HCT116 (cell line): Measurements from ENCODE around the gene PNPLA5. TPM values are rescaled to one million over a fixed set of nuclear protein-coding genes. Genes with fewer than 3 reads are reported as not detected.

Source experiments
- ATAC-seq: fragments of 200-7000 bp; cut with Tn5 transposase; 2 replicates; pipeline ENCODE4 v1.9.1; 2020; ENCODE audit warnings: mild to moderate bottlenecking, moderate library complexity
- BruUV-seq: library from RNA; stranded (reverse); fragments of 400-500 nt; replicated peaks from 2 replicates; lab custom pipeline; 2021; lab: Mats Ljungman, UMichigan
- CTCF ChIA-PET: fragments of 300-600 bp; sonication (Branson Sonifier 250); formaldehyde crosslinking; loops from one replicate; lab custom pipeline; 2021; ENCODE audit warnings: antibody characterized with exemption; lab: Charles Lee
- POLR2A ChIA-PET: fragments of 300-600, 350-600 bp; sonication (Branson Sonifier 250); formaldehyde crosslinking; loops from one replicate; lab custom pipeline; 2021; ENCODE audit warnings: antibody characterized with exemption; lab: Charles Lee
- RAD21 ChIA-PET, 2 experiments: fragments of 300-600 bp; sonication (Branson Sonifier 250); formaldehyde crosslinking; loops; one replicate each; lab custom pipeline; 2023; ENCODE audit warnings: low total read pairs in 2 of 2; ENCODE audit not compliant: uncharacterized antibody in 2 of 2, unreplicated experiment in 2 of 2, low non-redundant PET in 1 of 2; lab: Charles Lee
- DNase-seq: peaks from one replicate; pipeline ENCODE4 v3.0.0-alpha.2; 2010; ENCODE audit warnings: low read depth, low spot score
- H2AFZ ChIP-seq: fragments of 200-600 bp; shearing (Covaris generic), sonication (generic); 2 replicates; pipeline ENCODE4 v1.6.1; 2017; ENCODE audit warnings: low read depth, mixed run types, mixed read lengths, antibody characterized with exemption, low read length; ENCODE audit not compliant: poor library complexity, severe bottlenecking
- H3K27ac ChIP-seq: 2 replicates; pipeline ENCODE4 v1.5.1; 2012; ENCODE audit warnings: low read depth, low read length
- H3K27me3 ChIP-seq: fragments of 200-600 bp; sonication (generic); 2 replicates; pipeline ENCODE4 v1.6.1; 2016; ENCODE audit warnings: mixed run types, low read length, mixed read lengths; ENCODE audit not compliant: insufficient read depth
- H3K36me3 ChIP-seq, 2 experiments: fragments of 200-500 bp in 1 of 2; fragments of 200-600 bp in 1 of 2; sonication (Bioruptor generic) in 1 of 2; sonication (generic) in 1 of 2; 2 replicates each; pipeline versions ENCODE4 v1.5.1 to v1.6.1; 2014 to 2016; ENCODE audit warnings: low read length in 2 of 2, inconsistent platforms in 1 of 2, mixed read lengths in 1 of 2, mixed run types in 1 of 2; ENCODE audit not compliant: insufficient read depth in 2 of 2, control insufficient read depth in 1 of 2
- H3K4me1 ChIP-seq, 2 experiments: fragments of 200-600 bp in 1 of 2; sonication (generic) in 1 of 2; 2 replicates each; pipeline versions ENCODE4 v1.5.1 to v1.6.1; 2012 to 2017; ENCODE audit warnings: low read length in 2 of 2, inconsistent platforms in 1 of 2, mild to moderate bottlenecking in 1 of 2, mixed read lengths in 1 of 2, mixed run types in 1 of 2, moderate library complexity in 1 of 2; ENCODE audit not compliant: insufficient read depth in 2 of 2, control insufficient read depth in 1 of 2
- H3K4me2 ChIP-seq: fragments of 200-600 bp; sonication (generic); 2 replicates; pipeline ENCODE4 v1.6.1; 2017; ENCODE audit warnings: mixed run types, low read length, mixed read lengths
- H3K4me3 ChIP-seq, 2 experiments: fragments of 200-600 bp in 1 of 2; sonication (generic) in 1 of 2; replicated peaks in 1 of 2; 2 replicates each; pipeline ENCODE4 v1.5.1; 2011 to 2016; ENCODE audit warnings: low read length in 2 of 2, control low read depth in 1 of 2, low read depth in 1 of 2, mild to moderate bottlenecking in 1 of 2, mixed read lengths in 1 of 2, mixed run types in 1 of 2
- H3K79me2 ChIP-seq: fragments of 200-600 bp; sonication (generic); 2 replicates; pipeline ENCODE4 v1.6.1; 2017; ENCODE audit warnings: mild to moderate bottlenecking, mixed run types, low read length, moderate library complexity, mixed read lengths; ENCODE audit not compliant: insufficient read depth
- H3K9ac ChIP-seq: fragments of 200-600 bp; sonication (generic); 2 replicates; pipeline ENCODE4 v1.6.1; 2016; ENCODE audit warnings: low read length, mixed read lengths
- H3K9me2 ChIP-seq: fragments of 200-600 bp; sonication (generic), shearing (Covaris generic); 2 replicates; pipeline ENCODE4 v1.6.1; 2017; ENCODE audit warnings: mixed run types, mild to moderate bottlenecking, moderate library complexity; ENCODE audit not compliant: insufficient read depth
- H3K9me3 ChIP-seq, 2 experiments: fragments of 200-500 bp in 1 of 2; fragments of 200-600 bp in 1 of 2; sonication (Bioruptor generic) in 1 of 2; sonication (generic) in 1 of 2; 2 replicates each; pipeline ENCODE4 v1.6.1; 2014 to 2017; ENCODE audit warnings: low read length in 2 of 2, mixed read lengths in 2 of 2, inconsistent platforms in 1 of 2, low read depth in 1 of 2, mild to moderate bottlenecking in 1 of 2, mixed run types in 1 of 2, moderate library complexity in 1 of 2; ENCODE audit not compliant: control insufficient read depth in 1 of 2, insufficient read depth in 1 of 2
- H4K20me1 ChIP-seq: fragments of 200-600 bp; sonication (generic), shearing (Covaris generic); 2 replicates; pipeline ENCODE4 v1.6.1; 2017; ENCODE audit warnings: mixed run types, mild to moderate bottlenecking, moderate library complexity; ENCODE audit not compliant: insufficient read depth
- EZH2 ChIP-seq: fragments of 200-600 bp; sonication (generic); IDR thresholded peaks from 2 replicates; pipeline ENCODE4 v1.6.1; 2017; ENCODE audit warnings: antibody characterized with exemption, mixed run types
- POLR2A ChIP-seq: IDR thresholded peaks from 2 replicates; pipeline ENCODE4 v1.7.0; 2011; ENCODE audit warnings: borderline replicate concordance; ENCODE audit not compliant: insufficient read depth, insufficient read length; ENCODE audit errors: extremely low read depth
- POLR2AphosphoS5 ChIP-seq: IDR thresholded peaks from 2 replicates; pipeline ENCODE4 v1.6.1; 2011; ENCODE audit warnings: mild to moderate bottlenecking, low read depth, low read length, moderate library complexity
- RAD21 ChIP-seq: IDR thresholded peaks from 2 replicates; pipeline ENCODE4 v1.6.1; 2012; ENCODE audit warnings: low read depth, mild to moderate bottlenecking
- SIN3A ChIP-seq: IDR thresholded peaks from 2 replicates; pipeline ENCODE4 v1.6.1; 2012; ENCODE audit warnings: low read depth
- SP1 ChIP-seq: IDR thresholded peaks from 2 replicates; pipeline ENCODE4 v1.6.1; 2012; ENCODE audit warnings: low read depth
- SRF ChIP-seq: IDR thresholded peaks from 2 replicates; pipeline ENCODE4 v1.6.1; 2012; ENCODE audit warnings: low read depth
- TCF7L2 ChIP-seq: IDR thresholded peaks from 2 replicates; pipeline ENCODE4 v1.7.0; 2011; ENCODE audit warnings: borderline replicate concordance, inconsistent platforms; ENCODE audit not compliant: insufficient read depth, insufficient read length; ENCODE audit errors: extremely low read depth
- YY1 ChIP-seq: IDR thresholded peaks from 2 replicates; pipeline ENCODE4 v1.6.1; 2011; ENCODE audit warnings: low read length, low read depth, moderate library complexity, mild to moderate bottlenecking; ENCODE audit not compliant: insufficient replicate concordance; ENCODE audit errors: extremely low read depth
- intact Hi-C: fragments of 100-400 bp; cut with micrococcal nuclease; formaldehyde crosslinking; loops from 2 replicates; pipeline ENCODE4 v1.10.0; 2022
- total RNA-seq: library from RNA; stranded (reverse); gene quantifications from one replicate; pipeline ENCODE4 v1.2.1, GENCODE V29; 2021; ENCODE audit not compliant: unreplicated experiment
- TF ChIP-seq, protein P1 (sequence below): IDR thresholded peaks from 2 replicates; pipeline ENCODE4 v1.6.1; 2012
- TF ChIP-seq, protein P2 (sequence below), 3 experiments: fragments of 200-600 bp in 1 of 3; sonication (generic) in 1 of 3; IDR thresholded peaks in 2 of 3; conservative IDR thresholded peaks in 1 of 3; 2 replicates each; pipeline ENCODE4 v1.5.1; 2012 to 2017; ENCODE audit warnings: low read depth in 2 of 3, low read length in 2 of 3, antibody characterized with exemption in 1 of 3, borderline replicate concordance in 1 of 3, control low read depth in 1 of 3, mild to moderate bottlenecking in 1 of 3, mixed read lengths in 1 of 3, mixed run types in 1 of 3, moderate library complexity in 1 of 3; ENCODE audit not compliant: insufficient read depth in 1 of 3
- TF ChIP-seq, protein P3 (sequence below): IDR thresholded peaks from 2 replicates; pipeline ENCODE4 v1.6.1; 2012; ENCODE audit warnings: low read depth

PNPLA5 gene
- total RNA-seq, 1 experiment from 2014 or later = 2.9 TPM

DNA sequence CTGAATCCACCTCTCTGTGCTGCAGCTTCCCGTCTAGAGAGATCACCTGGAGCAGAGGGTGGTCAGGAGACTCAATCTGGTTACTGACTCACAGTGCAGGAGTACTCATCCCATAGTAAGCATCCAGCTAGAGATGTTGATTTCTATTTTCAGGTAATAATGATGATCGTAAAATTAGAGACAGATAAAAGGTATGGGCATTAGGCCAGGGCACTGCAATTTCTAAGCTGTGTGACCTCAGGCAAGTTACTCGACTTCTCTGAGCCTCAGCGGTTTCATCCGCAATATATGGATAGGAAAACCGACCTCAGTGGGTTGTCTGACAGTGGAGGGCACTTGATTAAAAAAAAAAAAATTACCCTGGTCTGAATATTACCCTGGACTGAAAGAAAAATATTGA lies 49.6 kb upstream of the PNPLA5 start:
- no peak for ATAC-seq
- no peak overlapping the region for H3K9ac ChIP-seq
- no peak overlapping the region for H3K27ac ChIP-seq
- H3K9me3 ChIP-seq = no peaks in the 10 kb centered on the region
- no peaks in the 10 kb centered on the region for H3K27me3 ChIP-seq
- CTCF ChIA-PET = interaction anchor here (1.8 kb wide), 1 partner anchor 20 kb away, joined by 4 read pairs; no protein-coding TSS in a partner anchor
- H3K4me3 ChIP-seq = no peak overlapping the region
- POLR2A ChIA-PET = no interaction called here
- H2AFZ ChIP-seq = no peak overlapping the region
- H3K79me2 ChIP-seq = no peaks in the 10 kb centered on the region
- RAD21 ChIA-PET = no interaction called here
- H3K4me2 ChIP-seq = no peak overlapping the region
- BruUV-seq = no TSS peak
- no peaks in the 10 kb centered on the region for H4K20me1 ChIP-seq
- H3K9me2 ChIP-seq = no peaks in the 10 kb centered on the region
- no peak for DNase-seq
- TF ChIP-seq POLR2AphosphoS5 (no peak), TCF7L2 (no peak), SP1 (no peak), SIN3A (no peak), POLR2A (no peak), SRF (no peak), EZH2 (no peak), YY1 (no peak), RAD21 (no peak)
- TF ChIP-seq, protein P1, sequence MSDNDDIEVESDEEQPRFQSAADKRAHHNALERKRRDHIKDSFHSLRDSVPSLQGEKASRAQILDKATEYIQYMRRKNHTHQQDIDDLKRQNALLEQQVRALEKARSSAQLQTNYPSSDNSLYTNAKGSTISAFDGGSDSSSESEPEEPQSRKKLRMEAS = no peak
- TF ChIP-seq, protein P2, sequence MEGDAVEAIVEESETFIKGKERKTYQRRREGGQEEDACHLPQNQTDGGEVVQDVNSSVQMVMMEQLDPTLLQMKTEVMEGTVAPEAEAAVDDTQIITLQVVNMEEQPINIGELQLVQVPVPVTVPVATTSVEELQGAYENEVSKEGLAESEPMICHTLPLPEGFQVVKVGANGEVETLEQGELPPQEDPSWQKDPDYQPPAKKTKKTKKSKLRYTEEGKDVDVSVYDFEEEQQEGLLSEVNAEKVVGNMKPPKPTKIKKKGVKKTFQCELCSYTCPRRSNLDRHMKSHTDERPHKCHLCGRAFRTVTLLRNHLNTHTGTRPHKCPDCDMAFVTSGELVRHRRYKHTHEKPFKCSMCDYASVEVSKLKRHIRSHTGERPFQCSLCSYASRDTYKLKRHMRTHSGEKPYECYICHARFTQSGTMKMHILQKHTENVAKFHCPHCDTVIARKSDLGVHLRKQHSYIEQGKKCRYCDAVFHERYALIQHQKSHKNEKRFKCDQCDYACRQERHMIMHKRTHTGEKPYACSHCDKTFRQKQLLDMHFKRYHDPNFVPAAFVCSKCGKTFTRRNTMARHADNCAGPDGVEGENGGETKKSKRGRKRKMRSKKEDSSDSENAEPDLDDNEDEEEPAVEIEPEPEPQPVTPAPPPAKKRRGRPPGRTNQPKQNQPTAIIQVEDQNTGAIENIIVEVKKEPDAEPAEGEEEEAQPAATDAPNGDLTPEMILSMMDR (IDR thresholded peaks at IDR 0.05 in 2 of 3, conservative IDR thresholded peaks at IDR 0.05 in 1 of 3; ENCODE audit: borderline replicate concordance in 1 of 3, insufficient read depth in 1 of 3, low read depth in 2 of 3, low read length in 2 of 3) = no peak
- TF ChIP-seq, protein P3, sequence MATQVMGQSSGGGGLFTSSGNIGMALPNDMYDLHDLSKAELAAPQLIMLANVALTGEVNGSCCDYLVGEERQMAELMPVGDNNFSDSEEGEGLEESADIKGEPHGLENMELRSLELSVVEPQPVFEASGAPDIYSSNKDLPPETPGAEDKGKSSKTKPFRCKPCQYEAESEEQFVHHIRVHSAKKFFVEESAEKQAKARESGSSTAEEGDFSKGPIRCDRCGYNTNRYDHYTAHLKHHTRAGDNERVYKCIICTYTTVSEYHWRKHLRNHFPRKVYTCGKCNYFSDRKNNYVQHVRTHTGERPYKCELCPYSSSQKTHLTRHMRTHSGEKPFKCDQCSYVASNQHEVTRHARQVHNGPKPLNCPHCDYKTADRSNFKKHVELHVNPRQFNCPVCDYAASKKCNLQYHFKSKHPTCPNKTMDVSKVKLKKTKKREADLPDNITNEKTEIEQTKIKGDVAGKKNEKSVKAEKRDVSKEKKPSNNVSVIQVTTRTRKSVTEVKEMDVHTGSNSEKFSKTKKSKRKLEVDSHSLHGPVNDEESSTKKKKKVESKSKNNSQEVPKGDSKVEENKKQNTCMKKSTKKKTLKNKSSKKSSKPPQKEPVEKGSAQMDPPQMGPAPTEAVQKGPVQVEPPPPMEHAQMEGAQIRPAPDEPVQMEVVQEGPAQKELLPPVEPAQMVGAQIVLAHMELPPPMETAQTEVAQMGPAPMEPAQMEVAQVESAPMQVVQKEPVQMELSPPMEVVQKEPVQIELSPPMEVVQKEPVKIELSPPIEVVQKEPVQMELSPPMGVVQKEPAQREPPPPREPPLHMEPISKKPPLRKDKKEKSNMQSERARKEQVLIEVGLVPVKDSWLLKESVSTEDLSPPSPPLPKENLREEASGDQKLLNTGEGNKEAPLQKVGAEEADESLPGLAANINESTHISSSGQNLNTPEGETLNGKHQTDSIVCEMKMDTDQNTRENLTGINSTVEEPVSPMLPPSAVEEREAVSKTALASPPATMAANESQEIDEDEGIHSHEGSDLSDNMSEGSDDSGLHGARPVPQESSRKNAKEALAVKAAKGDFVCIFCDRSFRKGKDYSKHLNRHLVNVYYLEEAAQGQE = no peak
- intact Hi-C loops = no loop called here
- H3K4me1 ChIP-seq = peaks cover 0 to 7% of the 10 kb centered on the region in 2 experiments; a peak in 2 of 4 replicates
- peaks cover 3 to 10% of the 10 kb centered on the region in 2 experiments for H3K36me3 ChIP-seq
